ENCODE measurements around the gene MTFR1L.

The MTFR1L gene

GRCh38 chr1:25873120-25873519 lies 53.4 kb downstream of the MTFR1L start:
- no peak for DNase-seq (ENCODE audit: low spot score)
- no peak for TF ChIP-seq CTCF (IDR thresholded peaks at IDR 0.05; ENCODE audit: extremely low read depth, missing control alignments)

GRCh38 chr1:25874209-25874608 lies 54.5 kb downstream of the MTFR1L start:
- TF ChIP-seq CTCF (IDR thresholded peaks at IDR 0.05; ENCODE audit: extremely low read depth, missing control alignments): no peak
- DNase-seq (ENCODE audit: low spot score): no peak

GRCh38 chr1:25874635-25875153 lies 54.9 kb downstream of the MTFR1L start:
- TF ChIP-seq CTCF (IDR thresholded peaks at IDR 0.05; ENCODE audit: extremely low read depth, missing control alignments): no peak
- no peak for DNase-seq (ENCODE audit: low spot score)

GRCh38 chr1:25875154-25875855 lies 55.6 kb downstream of the MTFR1L start, which contains the start of gene PAQR7:
Gene PAQR7 (minus strand): TSS chr1:25875708. CDS start chr1:25863839, 11,869 bp downstream.
- no peak for TF ChIP-seq CTCF (IDR thresholded peaks at IDR 0.05; ENCODE audit: extremely low read depth, missing control alignments)
- DNase-seq (ENCODE audit: low spot score): peak; percentile 90

- DNase-seq (ENCODE audit: low spot score): no peak
- TF ChIP-seq CTCF (IDR thresholded peaks at IDR 0.05; ENCODE audit: extremely low read depth, missing control alignments): no peak
Measured at GRCh38 chr1:25875856-25876692, 56.3 kb downstream of the MTFR1L start.

- TF ChIP-seq CTCF (IDR thresholded peaks at IDR 0.05; ENCODE audit: extremely low read depth, missing control alignments): no peak
- DNase-seq (ENCODE audit: low spot score): no peak
Measured at GRCh38 chr1:25876693-25877077, 56.9 kb downstream of the MTFR1L start.

- DNase-seq (ENCODE audit: low spot score): no peak
- no peak for TF ChIP-seq CTCF (IDR thresholded peaks at IDR 0.05; ENCODE audit: extremely low read depth, missing control alignments)
Measured at GRCh38 chr1:25877155-25877554, 57.4 kb downstream of the MTFR1L start.

Measured in GM20000 (cell line).